HG02798 (cell line): ENCODE results near the gene THAP10.

Source experiments
- ATAC-seq: cut with Tn5 transposase; IDR thresholded peaks from one replicate; pipeline ENCODE4 v1.9.1; 2021; ENCODE audit warnings: mild to moderate bottlenecking; ENCODE audit not compliant: unreplicated experiment, poor library complexity

The THAP10 gene

GRCh38 chr15:70856177-70856883, 35.9 kb downstream of the THAP10 start:
- no peak for ATAC-seq

- no peak for ATAC-seq
These were observed 36.5 kb downstream of the THAP10 start for GRCh38 chr15:70855764-70856163.

GRCh38 chr15:70854666-70854976, 37.6 kb downstream of the THAP10 start:
- no peak for ATAC-seq

GRCh38 chr15:70853973-70854665, 38.1 kb downstream of the THAP10 start, which contains the start of gene LARP6:
Gene LARP6 (minus strand): TSS chr15:70854157. CDS start chr15:70854088, 69 bp downstream.
- ATAC-seq = no peak

GRCh38 chr15:70853318-70853972, 38.8 kb downstream of the THAP10 start:
- ATAC-seq = no peak

GRCh38 chr15:70852501-70853317, 39.5 kb downstream of the THAP10 start:
- ATAC-seq = no peak

GRCh38 chr15:70851889-70852288, 40.3 kb downstream of the THAP10 start:
- no peak for ATAC-seq

GRCh38 chr15:70845602-70846360, 46.5 kb downstream of the THAP10 start:
- no peak for ATAC-seq

- no peak for ATAC-seq
These were observed 54.8 kb downstream of the THAP10 start for GRCh38 chr15:70837476-70837875.

GRCh38 chr15:70835841-70836240, 56.4 kb downstream of the THAP10 start:
- no peak for ATAC-seq

GRCh38 chr15:70835415-70835814, 56.8 kb downstream of the THAP10 start:
- ATAC-seq = no peak

GRCh38 chr15:70834999-70835398, 57.2 kb downstream of the THAP10 start:
- ATAC-seq = no peak

- ATAC-seq = no peak
These were observed 58.1 kb downstream of the THAP10 start for GRCh38 chr15:70833861-70834765.

- no peak for ATAC-seq
These were observed 58.8 kb downstream of the THAP10 start for GRCh38 chr15:70833422-70833821.

- no peak for ATAC-seq
These were observed 60.1 kb downstream of the THAP10 start for GRCh38 chr15:70832176-70832575.
